ENCODE measurements around the gene PRKAG2.
"Not testable (repeated sequence)": the region's sequence is repeated elsewhere in the genome, so short reads cannot be mapped to it uniquely, and the experiment has no call there.

Gene PRKAG2

GRCh38 chr7:151764056-151764920 is 112.6 kb downstream of the PRKAG2 start:
- DNase-seq (ENCODE audit: low read depth), result no peak

GRCh38 chr7:151763420-151763984 is 113.4 kb downstream of the PRKAG2 start:
- DNase-seq (ENCODE audit: low read depth), result no peak

GRCh38 chr7:151762583-151763245 is 114.2 kb downstream of the PRKAG2 start:
- DNase-seq (ENCODE audit: low read depth), result no peak

- no peak for DNase-seq (ENCODE audit: low read depth)
Measured at GRCh38 chr7:151761957-151762356, 115.0 kb downstream of the PRKAG2 start.

- no peak for DNase-seq (ENCODE audit: low read depth)
Measured at GRCh38 chr7:151761231-151761630, 115.7 kb downstream of the PRKAG2 start.

- peak; percentile 28 for DNase-seq (ENCODE audit: low read depth)
Measured at GRCh38 chr7:151759591-151760042, 117.3 kb downstream of the PRKAG2 start.

GRCh38 chr7:151758622-151759540 is 118.0 kb downstream of the PRKAG2 start:
- DNase-seq (ENCODE audit: low read depth), result no peak

- DNase-seq (ENCODE audit: low read depth), result peak; percentile 24
Measured at GRCh38 chr7:151757274-151757673, 119.6 kb downstream of the PRKAG2 start.

- no peak for DNase-seq (ENCODE audit: low read depth)
Measured at GRCh38 chr7:151756866-151757265, 120.0 kb downstream of the PRKAG2 start.

GRCh38 chr7:151756076-151756731 is 120.7 kb downstream of the PRKAG2 start:
- DNase-seq (ENCODE audit: low read depth), result no peak

GRCh38 chr7:151755131-151755801 is 121.6 kb downstream of the PRKAG2 start:
- peak; percentile 38 for DNase-seq (ENCODE audit: low read depth)

GRCh38 chr7:151754688-151755130 is 122.2 kb downstream of the PRKAG2 start:
- no peak for DNase-seq (ENCODE audit: low read depth)

- DNase-seq (ENCODE audit: low read depth), result peak; percentile 96
Measured at GRCh38 chr7:151754142-151754590, 122.7 kb downstream of the PRKAG2 start.

- DNase-seq (ENCODE audit: low read depth), result no peak
Measured at GRCh38 chr7:151752816-151753595, 123.9 kb downstream of the PRKAG2 start.

- DNase-seq (ENCODE audit: low read depth), result no peak
Measured at GRCh38 chr7:151752037-151752436, 124.9 kb downstream of the PRKAG2 start.

- no peak for DNase-seq (ENCODE audit: low read depth)
Measured at GRCh38 chr7:151748733-151749132, 128.2 kb downstream of the PRKAG2 start.

GRCh38 chr7:151748021-151748420 is 128.9 kb downstream of the PRKAG2 start:
- not testable (repeated sequence) for DNase-seq (ENCODE audit: low read depth)

GRCh38 chr7:151745706-151746105 is 131.2 kb downstream of the PRKAG2 start:
- no peak for DNase-seq (ENCODE audit: low read depth)

Data from GM04504 (cell line).